Vagina (tissue), 2 donors: Measurements from ENCODE around the gene KCTD13. TPM values are rescaled to one million over a fixed set of nuclear protein-coding genes. Genes with fewer than 3 reads are reported as not detected.

Source experiments
- DNase-seq, 2 donors: peaks; one replicate each; pipeline ENCODE4 v3.0.0-alpha.2; 2017; ENCODE audit errors: extremely low spot score in 2 of 2
- H3K27ac ChIP-seq: fragments of 200-600 bp; sonication (generic); one replicate; pipeline ENCODE4 v1.5.1; 2019
- H3K27me3 ChIP-seq: fragments of 200-600 bp; sonication (generic); one replicate; pipeline ENCODE4 v1.5.1; 2019
- H3K36me3 ChIP-seq, 2 donors: fragments of 200-600 bp; sonication (generic); one replicate each; pipeline ENCODE4 v1.5.1; 2017 to 2019
- H3K4me1 ChIP-seq: fragments of 200-600 bp; sonication (generic); one replicate; pipeline ENCODE4 v1.5.1; 2019
- H3K4me3 ChIP-seq, 2 donors: fragments of 200-600 bp; sonication (generic); 1 replicate in 1 of 2; 2 replicates in 1 of 2; pipeline ENCODE4 v1.5.1; 2016 to 2019
- H3K9me3 ChIP-seq: fragments of 200-600 bp; sonication (generic); one replicate; pipeline ENCODE4 v1.5.1; 2019
- CTCF ChIP-seq, 3 experiments: fragments of 450-650 bp in 2 of 3; fragments of 200-600 bp in 1 of 3; sonication (generic) in 1 of 3; IDR thresholded peaks; one replicate each; pipeline ENCODE4 v1.5.1; 2017 to 2019; ENCODE audit warnings: antibody characterized with exemption in 3 of 3, mild to moderate bottlenecking in 2 of 3, moderate library complexity in 2 of 3
- POLR2A ChIP-seq, 2 donors: fragments of 450-650 bp; IDR thresholded peaks; one replicate each; pipeline ENCODE4 v1.6.1; 2017; ENCODE audit warnings: antibody characterized with exemption in 2 of 2, mild to moderate bottlenecking in 2 of 2, moderate library complexity in 2 of 2
- POLR2AphosphoS5 ChIP-seq, 2 donors: sonication (generic); formaldehyde crosslinking; IDR thresholded peaks; one replicate each; pipeline ENCODE4 v1.9.0; 2017; ENCODE audit warnings: antibody characterized with exemption in 2 of 2, mild to moderate bottlenecking in 2 of 2, low read depth in 1 of 2; ENCODE audit not compliant: insufficient read depth in 1 of 2
- intact Hi-C: fragments of 100-400 bp; cut with DNase I; formaldehyde crosslinking; loops from one replicate; pipeline ENCODE4 v1.15.1; 2023
- total RNA-seq: library from RNA; depleted of rRNA; stranded (reverse); fragments of >200 nt; gene quantifications from one replicate; pipeline ENCODE4 v1.2.3, GENCODE V29; 2016

Gene KCTD13
- total RNA-seq, 1 donor from 2014 or later = 20.4 TPM

- H3K27ac ChIP-seq = no peak overlapping the region
- H3K9me3 ChIP-seq = no peaks in the 10 kb centered on the region
- no peak for DNase-seq
- H3K27me3 ChIP-seq = peaks cover 11% of the 10 kb centered on the region
- intact Hi-C loops = no loop called here
- no peak for TF ChIP-seq CTCF (IDR thresholded peaks at IDR 0.05)
- no peak for TF ChIP-seq POLR2A (IDR thresholded peaks at IDR 0.05)
- no peaks in the 10 kb centered on the region for H3K36me3 ChIP-seq
- H3K4me3 ChIP-seq = no peak overlapping the region
- H3K4me1 ChIP-seq = peaks cover 13% of the 10 kb centered on the region
Observed at GRCh38 chr16:29878172-29878571, 47.9 kb downstream of the KCTD13 start.

- H3K4me3 ChIP-seq = peak overlapping the region in 1 of 2 donors; percentile 24
- no peak overlapping the region for H3K27ac ChIP-seq
- no peaks in the 10 kb centered on the region for H3K9me3 ChIP-seq
- DNase-seq = no peak
- H3K4me1 ChIP-seq = peaks cover 13% of the 10 kb centered on the region
- no peaks in the 10 kb centered on the region for H3K36me3 ChIP-seq
- TF ChIP-seq POLR2AphosphoS5 (IDR thresholded peaks at IDR 0.05; ENCODE audit: insufficient read depth in 1 of 2, low read depth in 1 of 2) = no peak
- TF ChIP-seq CTCF (IDR thresholded peaks at IDR 0.05) = no peak
- no peak for TF ChIP-seq POLR2A (IDR thresholded peaks at IDR 0.05)
- intact Hi-C loops = no loop called here
- H3K27me3 ChIP-seq = peaks cover 11% of the 10 kb centered on the region
Observed at GRCh38 chr16:29877266-29877961, 48.6 kb downstream of the KCTD13 start.

GRCh38 chr16:29876594-29877249 is 49.3 kb downstream of the KCTD13 start:
- intact Hi-C loops = no loop called here
- TF ChIP-seq POLR2AphosphoS5 (IDR thresholded peaks at IDR 0.05; ENCODE audit: insufficient read depth in 1 of 2, low read depth in 1 of 2) (no peak), CTCF (IDR thresholded peaks at IDR 0.05) (no peak)
- Histone ChIP-seq H3K27ac (no peak overlapping the region), H3K4me1 (peaks cover 13% of the 10 kb centered on the region), H3K4me3 (peak overlapping the region; percentile 24 to 25), H3K27me3 (peaks cover 11% of the 10 kb centered on the region), H3K9me3 (no peaks in the 10 kb centered on the region), H3K36me3 (no peaks in the 10 kb centered on the region)
- no peak for DNase-seq

- no peaks in the 10 kb centered on the region for H3K9me3 ChIP-seq
- H3K27me3 ChIP-seq = peaks cover 11% of the 10 kb centered on the region
- peaks cover 13% of the 10 kb centered on the region for H3K4me1 ChIP-seq
- no peaks in the 10 kb centered on the region for H3K36me3 ChIP-seq
- intact Hi-C loops = no loop called here
- TF ChIP-seq CTCF (IDR thresholded peaks at IDR 0.05) = no peak
- no peak for TF ChIP-seq POLR2AphosphoS5 (IDR thresholded peaks at IDR 0.05; ENCODE audit: insufficient read depth in 1 of 2, low read depth in 1 of 2)
- TF ChIP-seq POLR2A (IDR thresholded peaks at IDR 0.05) = no peak
- peak overlapping the region; percentile 24 to 25 for H3K4me3 ChIP-seq
- no peak overlapping the region for H3K27ac ChIP-seq
- DNase-seq = no peak
Observed at GRCh38 chr16:29876217-29876593, 49.8 kb downstream of the KCTD13 start.

GRCh38 chr16:29875206-29875605 is 50.8 kb downstream of the KCTD13 start:
- Histone ChIP-seq H3K36me3 (no peaks in the 10 kb centered on the region), H3K27ac (no peak overlapping the region), H3K27me3 (peaks cover 11% of the 10 kb centered on the region), H3K4me1 (peaks cover 13% of the 10 kb centered on the region), H3K4me3 (no peak overlapping the region), H3K9me3 (no peaks in the 10 kb centered on the region)
- DNase-seq = no peak
- intact Hi-C loops = no loop called here
- TF ChIP-seq POLR2A (IDR thresholded peaks at IDR 0.05) (no peak), POLR2AphosphoS5 (IDR thresholded peaks at IDR 0.05; ENCODE audit: insufficient read depth in 1 of 2, low read depth in 1 of 2) (no peak), CTCF (IDR thresholded peaks at IDR 0.05) (no peak)
